Upper lobe of left lung (tissue), 4 donors: ENCODE data around the gene TNS3.

Experiments used
- EP300 ChIP-seq, 4 donors: sonication (generic); formaldehyde crosslinking; IDR thresholded peaks; one replicate each; pipeline ENCODE4 v1.5.1; 2017; ENCODE audit warnings: antibody characterized with exemption in 4 of 4, control low read depth in 2 of 4
- POLR2A ChIP-seq, 4 donors: fragments of 450-650 bp; IDR thresholded peaks; one replicate each; pipeline ENCODE4 v1.5.1; 2016 to 2017; ENCODE audit warnings: antibody characterized with exemption in 4 of 4, mild to moderate bottlenecking in 2 of 4
- TF ChIP-seq, protein P1 (sequence below), 6 experiments: fragments of 450-650 bp in 4 of 6; fragments of 200-600 bp in 2 of 6; sonication (generic) in 2 of 6; IDR thresholded peaks; one replicate each; pipeline ENCODE4 v1.5.1; 2016 to 2019; ENCODE audit warnings: antibody characterized with exemption in 6 of 6

- TF ChIP-seq, protein P1, sequence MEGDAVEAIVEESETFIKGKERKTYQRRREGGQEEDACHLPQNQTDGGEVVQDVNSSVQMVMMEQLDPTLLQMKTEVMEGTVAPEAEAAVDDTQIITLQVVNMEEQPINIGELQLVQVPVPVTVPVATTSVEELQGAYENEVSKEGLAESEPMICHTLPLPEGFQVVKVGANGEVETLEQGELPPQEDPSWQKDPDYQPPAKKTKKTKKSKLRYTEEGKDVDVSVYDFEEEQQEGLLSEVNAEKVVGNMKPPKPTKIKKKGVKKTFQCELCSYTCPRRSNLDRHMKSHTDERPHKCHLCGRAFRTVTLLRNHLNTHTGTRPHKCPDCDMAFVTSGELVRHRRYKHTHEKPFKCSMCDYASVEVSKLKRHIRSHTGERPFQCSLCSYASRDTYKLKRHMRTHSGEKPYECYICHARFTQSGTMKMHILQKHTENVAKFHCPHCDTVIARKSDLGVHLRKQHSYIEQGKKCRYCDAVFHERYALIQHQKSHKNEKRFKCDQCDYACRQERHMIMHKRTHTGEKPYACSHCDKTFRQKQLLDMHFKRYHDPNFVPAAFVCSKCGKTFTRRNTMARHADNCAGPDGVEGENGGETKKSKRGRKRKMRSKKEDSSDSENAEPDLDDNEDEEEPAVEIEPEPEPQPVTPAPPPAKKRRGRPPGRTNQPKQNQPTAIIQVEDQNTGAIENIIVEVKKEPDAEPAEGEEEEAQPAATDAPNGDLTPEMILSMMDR (IDR thresholded peaks at IDR 0.05): no peak
- no peak for TF ChIP-seq POLR2A (IDR thresholded peaks at IDR 0.05)
- TF ChIP-seq EP300 (IDR thresholded peaks at IDR 0.05): no peak
Measured at GRCh38 chr7:47366211-47366610, 215.7 kb downstream of the TNS3 start.
